BJ (cell line): ENCODE results near the gene ZNF697. TPM values are rescaled to one million over a fixed set of nuclear protein-coding genes. Genes with fewer than 3 reads are reported as not detected.
"Not testable (repeated sequence)": the region's sequence is repeated elsewhere in the genome, so short reads cannot be mapped to it uniquely, and the experiment has no call there.

ENCODE experiments used
- CTCF ChIA-PET: fragments of 350-600 bp; formaldehyde crosslinking; extraction: SDS; loops from one replicate; lab custom pipeline; 2021; ENCODE audit warnings: antibody characterized with exemption, inconsistent platforms; lab: Yijun Ruan, JAX
- POLR2A ChIA-PET: fragments of 300-600 bp; sonication (Branson Sonifier 250); formaldehyde crosslinking; extraction: SDS; loops from one replicate; lab custom pipeline; 2021; ENCODE audit warnings: antibody characterized with exemption; lab: Charles Lee
- DNase-seq: peaks from one replicate; pipeline ENCODE4 v3.0.0-alpha.2; 2011; ENCODE audit warnings: low read depth
- H3K27me3 ChIP-seq: 2 replicates; pipeline ENCODE4 v1.6.0; 2011; ENCODE audit warnings: low read length; ENCODE audit not compliant: control insufficient read depth, insufficient read depth
- H3K36me3 ChIP-seq: 2 replicates; pipeline ENCODE4 v1.5.1; 2011; ENCODE audit warnings: low read length; ENCODE audit not compliant: control insufficient read depth, insufficient read depth
- H3K4me3 ChIP-seq: 2 replicates; pipeline ENCODE4 v1.5.1; 2011; ENCODE audit warnings: low read depth, mild to moderate bottlenecking, control low read depth, low read length
- CTCF ChIP-seq: IDR thresholded peaks from 2 replicates; pipeline ENCODE4 v1.5.1; 2011; ENCODE audit warnings: low read depth, mild to moderate bottlenecking, control low read depth, inconsistent platforms, low read length, moderate library complexity; ENCODE audit not compliant: insufficient read depth
- polyA plus RNA-seq: library from polyadenylated mRNA; depleted of rRNA; stranded (reverse); fragments of >200 nt; gene quantifications from 2 replicates; pipeline ENCODE4 v1.2.3, GENCODE V29; 2011

ZNF697 gene
- polyA plus RNA-seq, 1 experiment, result 3.2 TPM

GRCh38 chr1:119621705-119622104, 26.4 kb downstream of the ZNF697 start:
- no peak for TF ChIP-seq CTCF
- peaks cover 16% of the 10 kb centered on the region for H3K36me3 ChIP-seq
- no peaks in the 10 kb centered on the region for H3K27me3 ChIP-seq
- POLR2A ChIA-PET, result no interaction called here
- no peak for DNase-seq
- H3K4me3 ChIP-seq, result no peak overlapping the region
- CTCF ChIA-PET, result interaction anchor here (0.9 to 1.4 kb wide), 5 partner anchors 11 to 54 kb away, joined by 3 to 6 read pairs (median 3); no protein-coding TSS in a partner anchor

- TF ChIP-seq CTCF, result no peak
- POLR2A ChIA-PET, result interaction anchor here (0.6 to 1.2 kb wide), 2 partner anchors 21 to 30 kb away, joined by 4 to 16 read pairs; partner anchors contain the start of gene ZNF697
- CTCF ChIA-PET, result interaction anchor here (1.0 to 8.0 kb wide), 5 partner anchors 35 to 57 kb away, joined by 3 to 77 read pairs (median 5); no protein-coding TSS in a partner anchor
- DNase-seq, result no peak
- Histone ChIP-seq H3K4me3 (no peak overlapping the region), H3K36me3 (peaks cover 8% of the 10 kb centered on the region), H3K27me3 (no peaks in the 10 kb centered on the region)
Measured at GRCh38 chr1:119617751-119618691, 30.0 kb downstream of the ZNF697 start.

GRCh38 chr1:119616748-119617147, 31.3 kb downstream of the ZNF697 start:
- H3K36me3 ChIP-seq, H3K27me3 ChIP-seq, DNase-seq, H3K4me3 ChIP-seq, POLR2A ChIA-PET: not testable (repeated sequence)
- CTCF ChIA-PET, result interaction anchor here (0.6 to 8.0 kb wide), 7 partner anchors 31 to 97 kb away, joined by 3 to 120 read pairs (median 5); partner anchors contain the start of gene ZNF697

GRCh38 chr1:119615100-119615499, 33.0 kb downstream of the ZNF697 start:
- POLR2A ChIA-PET, DNase-seq, H3K4me3 ChIP-seq, H3K36me3 ChIP-seq, H3K27me3 ChIP-seq: not testable (repeated sequence)
- CTCF ChIA-PET, result interaction anchor here (0.9 to 8.0 kb wide), 12 partner anchors 9 to 63 kb away, joined by 3 to 120 read pairs (median 10); partner anchors contain the start of gene ZNF697

- Histone ChIP-seq H3K27me3 (no peaks in the 10 kb centered on the region), H3K4me3 (no peak overlapping the region), H3K36me3 (no peaks in the 10 kb centered on the region; the same call in 1 of the 2 replicates)
- TF ChIP-seq CTCF, result peak; percentile 77
- no peak for DNase-seq
- CTCF ChIA-PET, result interaction anchor here (0.7 to 8.0 kb wide), 19 partner anchors 10 to 84 kb away, joined by 3 to 120 read pairs (median 5); partner anchors contain the start of gene ZNF697
- POLR2A ChIA-PET, result interaction anchor here (0.6 kb wide), 1 partner anchor 98 kb away, joined by 14 read pairs; no protein-coding TSS in a partner anchor
Measured at GRCh38 chr1:119613769-119614720, 34.0 kb downstream of the ZNF697 start.
